Left ventricle myocardium inferior (tissue), 1 donor: ENCODE results near the gene RPS6KA2. TPM values are rescaled to one million over a fixed set of nuclear protein-coding genes. Genes with fewer than 3 reads are reported as not detected.

Experiments
- DNase-seq: peaks from one replicate; pipeline ENCODE4 v3.0.0-alpha.2; 2020
- H3K27ac ChIP-seq: fragments of 200-600 bp; replicated peaks from 2 replicates; pipeline ENCODE4 v1.8.0; 2021
- H3K27me3 ChIP-seq: fragments of 200-600 bp; 2 replicates; pipeline ENCODE4 v1.8.0; 2021; ENCODE audit warnings: low read depth
- H3K36me3 ChIP-seq: fragments of 200-600 bp; 2 replicates; pipeline ENCODE4 v1.8.0; 2021
- H3K4me1 ChIP-seq: fragments of 200-600 bp; 2 replicates; pipeline ENCODE4 v1.8.0; 2021
- H3K4me3 ChIP-seq: fragments of 200-600 bp; 2 replicates; pipeline ENCODE4 v1.8.0; 2021; ENCODE audit warnings: mild to moderate bottlenecking, moderate library complexity
- H3K9me3 ChIP-seq: fragments of 200-600 bp; replicated peaks from 2 replicates; pipeline ENCODE4 v1.8.0; 2021
- CTCF ChIP-seq: fragments of 200-600 bp; IDR thresholded peaks from 2 replicates; pipeline ENCODE4 v1.8.0; 2021; ENCODE audit warnings: antibody characterized with exemption, mild to moderate bottlenecking, borderline replicate concordance
- intact Hi-C: fragments of 100-400 bp; cut with micrococcal nuclease; formaldehyde crosslinking; loops from one replicate; pipeline ENCODE4 v1.11.0; 2022
- total RNA-seq: library from RNA; stranded (reverse); fragmentation: NEBNext Ultra II Directional; extraction: Animal tissue kit (Norgen Biotek cat#: 25700); gene quantifications from one replicate; pipeline ENCODE4 v1.2.1, GENCODE V29; 2021
- donor health status: DM: no; HTN: yes; CAD: no; lungs with severe emphysema.

Gene RPS6KA2
- total RNA-seq, 1 donor from 2014 or later, result 77.2 TPM

GRCh38 chr6:166588691-166589336, 38.2 kb downstream of the RPS6KA2 start:
- no peaks in the 10 kb centered on the region for H3K36me3 ChIP-seq
- TF ChIP-seq CTCF, result no peak
- no peaks in the 10 kb centered on the region for H3K27me3 ChIP-seq
- DNase-seq, result no peak
- peaks cover 49% of the 10 kb centered on the region for H3K4me1 ChIP-seq
- H3K27ac ChIP-seq, result peak overlapping the region; percentile 41
- no peak overlapping the region for H3K4me3 ChIP-seq
- intact Hi-C loops, result no loop called here
- H3K9me3 ChIP-seq, result no peaks in the 10 kb centered on the region

- no peaks in the 10 kb centered on the region for H3K36me3 ChIP-seq
- no peak overlapping the region for H3K4me3 ChIP-seq
- no peak for TF ChIP-seq CTCF
- no peaks in the 10 kb centered on the region for H3K27me3 ChIP-seq
- H3K4me1 ChIP-seq, result peaks cover 50% of the 10 kb centered on the region
- no peak overlapping the region for H3K27ac ChIP-seq
- intact Hi-C loops, result no loop called here
- H3K9me3 ChIP-seq, result no peaks in the 10 kb centered on the region
- DNase-seq, result no peak
These were observed 39.2 kb downstream of the RPS6KA2 start for GRCh38 chr6:166587631-166588413.

- Histone ChIP-seq H3K27ac (no peak within 1 kb of the TSS), H3K4me1 (peaks cover 42% of the 10 kb centered on the region), H3K9me3 (no peaks in the 10 kb centered on the region), H3K36me3 (no peaks in the 10 kb centered on the region), H3K4me3 (no peak within 1 kb of the TSS), H3K27me3 (no peaks in the 10 kb centered on the region)
- intact Hi-C loops, result no loop called here
- DNase-seq, result no peak
- no peak for TF ChIP-seq CTCF
These were observed 40.5 kb downstream of the RPS6KA2 start, which contains the start of gene RAMACL for GRCh38 chr6:166586424-166587156. TSS of gene RAMACL (minus strand) at chr6:166586678. CDS start at chr6:166586477, 201 bp downstream.

- H3K9me3 ChIP-seq, result no peaks in the 10 kb centered on the region
- H3K27me3 ChIP-seq, result no peaks in the 10 kb centered on the region
- no peak for TF ChIP-seq CTCF
- no peak overlapping the region for H3K27ac ChIP-seq
- H3K4me1 ChIP-seq, result peaks cover 36% of the 10 kb centered on the region
- intact Hi-C loops, result no loop called here
- DNase-seq, result no peak
- no peak overlapping the region for H3K4me3 ChIP-seq
- H3K36me3 ChIP-seq, result no peaks in the 10 kb centered on the region
These were observed 42.1 kb downstream of the RPS6KA2 start for GRCh38 chr6:166584853-166585429.

GRCh38 chr6:166584155-166584554, 42.9 kb downstream of the RPS6KA2 start:
- Histone ChIP-seq H3K27ac (no peak overlapping the region), H3K36me3 (no peaks in the 10 kb centered on the region), H3K9me3 (no peaks in the 10 kb centered on the region), H3K4me1 (peaks cover 32% of the 10 kb centered on the region), H3K27me3 (no peaks in the 10 kb centered on the region), H3K4me3 (no peak overlapping the region)
- DNase-seq, result no peak
- intact Hi-C loops, result no loop called here
- TF ChIP-seq CTCF, result no peak
